ENCODE measurements around the gene LLGL1.

DNA sequence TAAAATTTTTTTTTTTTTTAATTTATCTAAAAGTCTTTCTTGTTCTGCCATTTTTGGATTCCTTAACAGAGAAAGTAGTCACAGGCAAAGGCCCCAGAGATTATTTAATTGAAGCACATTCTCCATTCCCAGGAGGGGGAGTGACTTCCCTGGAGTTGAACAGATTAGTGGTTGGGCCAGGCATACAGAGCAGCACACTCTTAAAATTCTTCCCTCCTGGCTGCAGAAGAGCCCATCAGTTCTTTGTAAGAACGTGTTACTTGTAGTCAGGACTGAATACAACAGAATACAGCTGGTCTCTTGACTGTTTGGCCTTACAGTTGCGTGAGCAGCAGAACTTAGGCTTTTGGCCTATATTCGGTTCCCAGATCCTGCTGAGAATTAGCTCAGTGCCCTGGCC is 40.0 kb upstream of the LLGL1 start:
- no peak for TF ChIP-seq POLR2A (IDR thresholded peaks at IDR 0.05)
- no peak for TF ChIP-seq CTCF (IDR thresholded peaks at IDR 0.05)
